ENCODE data around the gene SCUBE3. TPM values are rescaled to one million over a fixed set of nuclear protein-coding genes. Genes with fewer than 3 reads are reported as not detected.

Gene SCUBE3
- total RNA-seq, 1 experiment from 2014 or later = 0.17 TPM

- Histone ChIP-seq H3K27me3 (ENCODE audit: insufficient read depth, low read depth) (0 out of 2 replicates have a peak, but pooled peaks cover 7% of the 10 kb centered on the region), H4K20me1 (ENCODE audit: insufficient read depth) (no peaks in the 10 kb centered on the region), H3K9me3 (ENCODE audit: insufficient read depth, low read depth) (no peaks in the 10 kb centered on the region), H3F3A (ENCODE audit: insufficient read depth, low read depth) (no peaks in the 10 kb centered on the region), H3K4me3 (no peak overlapping the region), H3K27ac (no peak overlapping the region), H3K9me2 (ENCODE audit: insufficient read depth) (no peaks in the 10 kb centered on the region), H3K4me2 (no peak overlapping the region), H3K36me3 (ENCODE audit: low read depth) (no peaks in the 10 kb centered on the region), H3K79me2 (ENCODE audit: low read depth) (no peaks in the 10 kb centered on the region), H2AFZ (no peak overlapping the region), H3K4me1 (replicated peaks; ENCODE audit: insufficient read depth) (peaks cover 15% of the 10 kb centered on the region)
- CTCF ChIA-PET = interaction anchor here (0.6 to 1.8 kb wide), 2 partner anchors 34 to 201 kb away, joined by 7 to 10 read pairs; no protein-coding TSS in a partner anchor
- no TSS peak for BruUV-seq (replicated peaks)
- DNase-seq = no peak
- POLR2A ChIA-PET (ENCODE audit: unreplicated experiment) = no interaction called here
- intact Hi-C loops (cut with micrococcal nuclease; ENCODE audit: unreplicated experiment) = no loop called here
- TF ChIP-seq EZH2 (IDR thresholded peaks at IDR 0.05; ENCODE audit: low read depth) (no peak), CTCF (conservative IDR thresholded peaks at IDR 0.05) (no peak)
Observed at GRCh38 chr6:35206346-35206745, 7.4 kb upstream of the SCUBE3 start.

- Histone ChIP-seq H3K4me2 (no peak overlapping the region), H3K27ac (no peak overlapping the region), H3K4me1 (replicated peaks; ENCODE audit: insufficient read depth) (peaks cover 7% of the 10 kb centered on the region), H2AFZ (no peak overlapping the region), H3K79me2 (ENCODE audit: low read depth) (no peaks in the 10 kb centered on the region), H3K36me3 (ENCODE audit: low read depth) (no peaks in the 10 kb centered on the region), H3K4me3 (no peak overlapping the region), H3K27me3 (ENCODE audit: insufficient read depth, low read depth) (peaks cover 14% of the 10 kb centered on the region), H3K9me2 (ENCODE audit: insufficient read depth) (no peaks in the 10 kb centered on the region), H3F3A (ENCODE audit: insufficient read depth, low read depth) (no peaks in the 10 kb centered on the region), H4K20me1 (ENCODE audit: insufficient read depth) (no peaks in the 10 kb centered on the region), H3K9me3 (ENCODE audit: insufficient read depth, low read depth) (no peaks in the 10 kb centered on the region)
- CTCF ChIA-PET = no interaction called here
- intact Hi-C loops (cut with micrococcal nuclease; ENCODE audit: unreplicated experiment) = no loop called here
- TF ChIP-seq EZH2 (IDR thresholded peaks at IDR 0.05; ENCODE audit: low read depth) (no peak), CTCF (conservative IDR thresholded peaks at IDR 0.05) (no peak)
- POLR2A ChIA-PET (ENCODE audit: unreplicated experiment) = interaction anchor here (0.6 kb wide), 1 partner anchor 255 kb away, joined by 26 read pairs; no protein-coding TSS in a partner anchor
- BruUV-seq (replicated peaks) = no TSS peak
- no peak for DNase-seq
Observed at GRCh38 chr6:35208419-35208818, 5.3 kb upstream of the SCUBE3 start.

GRCh38 chr6:35209081-35209480 is 4.7 kb upstream of the SCUBE3 start:
- Histone ChIP-seq H4K20me1 (ENCODE audit: insufficient read depth) (no peaks in the 10 kb centered on the region), H3F3A (ENCODE audit: insufficient read depth, low read depth) (no peaks in the 10 kb centered on the region), H3K27ac (no peak overlapping the region), H3K4me3 (no peak overlapping the region), H3K4me2 (no peak overlapping the region), H3K36me3 (ENCODE audit: low read depth) (no peaks in the 10 kb centered on the region), H2AFZ (no peak overlapping the region), H3K9me2 (ENCODE audit: insufficient read depth) (no peaks in the 10 kb centered on the region), H3K27me3 (ENCODE audit: insufficient read depth, low read depth) (peaks cover 20% of the 10 kb centered on the region), H3K4me1 (replicated peaks; ENCODE audit: insufficient read depth) (peaks cover under 1% of the 10 kb centered on the region; the same call in 1 of the 2 replicates), H3K79me2 (ENCODE audit: low read depth) (no peaks in the 10 kb centered on the region), H3K9me3 (ENCODE audit: insufficient read depth, low read depth) (no peaks in the 10 kb centered on the region)
- ChIA-PET POLR2A (ENCODE audit: unreplicated experiment) (interaction anchor here (0.6 kb wide), 1 partner anchor 255 kb away, joined by 26 read pairs; no protein-coding TSS in a partner anchor), CTCF (no interaction called here)
- no TSS peak for BruUV-seq (replicated peaks)
- intact Hi-C loops (cut with micrococcal nuclease; ENCODE audit: unreplicated experiment) = no loop called here
- no peak for TF ChIP-seq EZH2 (IDR thresholded peaks at IDR 0.05; ENCODE audit: low read depth)
- TF ChIP-seq CTCF (conservative IDR thresholded peaks at IDR 0.05) = no peak
- DNase-seq = no peak
